BLaER1 (cell line): ENCODE data around the gene NYAP1.

Source experiments
- H3K27ac ChIP-seq: shearing (Covaris generic); formaldehyde crosslinking; 2 replicates; pipeline ENCODE4 v1.8.1; 2022
- H3K27me3 ChIP-seq: shearing (Covaris generic); formaldehyde crosslinking; 2 replicates; pipeline ENCODE4 v1.8.1; 2022
- H3K36me3 ChIP-seq: shearing (Covaris generic); formaldehyde crosslinking; 2 replicates; pipeline ENCODE4 v1.8.1; 2022
- H3K4me1 ChIP-seq: shearing (Covaris generic); formaldehyde crosslinking; 2 replicates; pipeline ENCODE4 v1.8.1; 2022
- H3K4me2 ChIP-seq: shearing (Covaris generic); formaldehyde crosslinking; 2 replicates; pipeline ENCODE4 v1.8.1; 2022
- H3K4me3 ChIP-seq: shearing (Covaris generic); formaldehyde crosslinking; 2 replicates; pipeline ENCODE4 v1.8.1; 2022
- H3K9ac ChIP-seq: shearing (Covaris generic); formaldehyde crosslinking; 2 replicates; pipeline ENCODE4 v1.8.1; 2022
- H3K9me3 ChIP-seq: shearing (Covaris generic); formaldehyde crosslinking; 2 replicates; pipeline ENCODE4 v1.8.1; 2022
- H4K20me1 ChIP-seq: shearing (Covaris generic); formaldehyde crosslinking; 2 replicates; pipeline ENCODE4 v1.8.1; 2022
- Cebpa-rat ChIP-seq: shearing (Covaris generic); IDR thresholded peaks from 2 replicates; pipeline ENCODE4 v1.8.1; 2022

NYAP1 gene

DNA sequence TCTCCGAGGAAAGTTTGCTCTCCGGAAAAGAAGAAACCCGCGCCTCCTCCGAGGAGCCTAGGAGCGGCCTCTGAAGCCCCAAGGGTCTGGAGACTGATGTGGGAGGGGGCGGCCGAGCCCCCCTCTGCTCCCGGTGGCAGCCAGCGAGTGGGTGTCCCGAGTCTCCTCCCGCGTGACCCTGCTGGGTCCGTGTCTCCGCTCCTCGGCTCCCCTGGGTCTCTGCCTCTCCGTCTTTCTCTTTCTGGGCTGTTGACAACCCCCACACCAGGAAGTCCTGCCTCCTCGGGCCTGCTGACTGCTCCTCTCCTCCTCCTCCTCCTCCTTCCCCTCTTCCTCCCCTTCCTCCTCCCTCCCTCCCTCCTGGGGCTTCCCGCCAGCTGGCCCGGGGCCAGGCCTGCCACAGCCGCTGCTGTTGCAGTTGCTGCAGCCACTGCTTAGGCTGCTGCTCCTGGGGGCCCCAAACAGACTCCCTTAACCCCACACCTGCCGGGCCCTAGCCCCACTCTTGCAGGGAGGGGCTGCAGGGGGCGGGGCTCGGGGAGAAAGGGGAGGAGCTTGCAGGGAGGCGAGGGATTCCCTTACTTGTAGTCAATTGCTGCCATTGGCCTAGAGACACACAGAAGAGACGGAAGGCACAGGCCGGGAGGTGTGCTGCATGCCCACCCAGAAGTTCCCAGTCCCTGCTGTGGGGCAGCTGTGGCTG is 4.6 kb upstream of the NYAP1 start, which contains the start of gene TSC22D4:
Gene TSC22D4, minus strand, starts transcription at position 257 of the 703 bp plus-strand sequence. CDS start 1,176 bp downstream, outside the sequence.
- TF ChIP-seq Cebpa-rat = no peak
- H3K4me3 ChIP-seq = peak within 1 kb of the TSS; percentile 92
- H3K4me1 ChIP-seq = peaks cover 71% of the 10 kb centered on the region
- H3K9me3 ChIP-seq = no peaks in the 10 kb centered on the region
- H3K27ac ChIP-seq = peak within 1 kb of the TSS; percentile 95
- peak within 1 kb of the TSS; percentile 97 for H3K9ac ChIP-seq
- peaks cover 37% of the 10 kb centered on the region for H4K20me1 ChIP-seq
- no peaks in the 10 kb centered on the region for H3K27me3 ChIP-seq
- peaks cover 32% of the 10 kb centered on the region for H3K36me3 ChIP-seq
- peak within 1 kb of the TSS; percentile 100 for H3K4me2 ChIP-seq

DNA sequence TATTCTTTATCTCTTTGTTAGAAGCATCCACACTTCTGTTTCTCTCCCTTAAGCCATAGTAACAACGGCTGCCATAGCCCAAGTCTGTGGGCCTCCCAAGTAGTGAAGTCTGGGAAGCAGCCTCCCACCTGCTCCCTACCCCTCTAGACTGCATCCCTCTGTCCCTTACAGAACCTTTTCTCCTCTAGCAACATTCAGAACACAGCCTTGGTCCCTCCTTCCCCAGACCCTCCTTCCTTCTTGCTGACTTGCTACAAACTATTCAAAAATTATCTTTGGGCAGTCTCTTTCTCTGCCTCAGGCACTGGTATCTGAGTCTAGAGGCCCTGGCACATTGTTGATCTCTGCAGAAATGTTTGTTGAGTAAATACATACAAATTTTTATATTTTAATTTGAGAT is 2.3 kb upstream of the NYAP1 start:
- Histone ChIP-seq H3K9me3 (no peaks in the 10 kb centered on the region), H3K27ac (no peak overlapping the region), H3K36me3 (peaks cover 11% of the 10 kb centered on the region; the same call in 1 of the 2 replicates), H3K9ac (no peak overlapping the region), H4K20me1 (peaks cover 13% of the 10 kb centered on the region), H3K4me1 (peaks cover 55% of the 10 kb centered on the region), H3K4me3 (no peak overlapping the region), H3K4me2 (peak overlapping the region; percentile 84), H3K27me3 (no peaks in the 10 kb centered on the region)
- no peak for TF ChIP-seq Cebpa-rat

DNA sequence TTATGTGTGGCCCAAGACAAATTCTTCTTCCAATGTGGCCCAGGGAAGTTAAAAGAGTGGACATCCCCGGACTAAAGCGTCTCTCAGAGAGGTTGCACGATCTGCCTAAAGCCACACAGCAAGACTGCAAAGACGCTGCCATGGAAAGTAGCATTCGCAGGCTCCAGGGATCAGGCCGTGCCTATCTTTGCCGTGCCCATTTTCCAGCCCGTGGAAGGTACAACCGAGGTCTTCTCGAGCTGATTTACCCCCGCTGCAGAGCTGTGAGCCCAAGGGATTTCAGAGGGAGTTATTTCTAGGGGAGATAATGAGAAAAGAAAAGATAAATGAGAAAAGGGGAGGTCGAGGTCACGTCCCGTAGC is 1.0 kb upstream of the NYAP1 start:
- no peak overlapping the region for H3K27ac ChIP-seq
- H4K20me1 ChIP-seq = peaks cover under 1% of the 10 kb centered on the region
- peak overlapping the region; percentile 72 for H3K4me3 ChIP-seq
- peak overlapping the region; percentile 94 for H3K4me2 ChIP-seq
- H3K9me3 ChIP-seq = no peaks in the 10 kb centered on the region
- H3K9ac ChIP-seq = peak overlapping the region; percentile 69; the same call in 1 of the 2 replicates
- TF ChIP-seq Cebpa-rat = no peak
- peaks cover 61% of the 10 kb centered on the region for H3K4me1 ChIP-seq
- no peaks in the 10 kb centered on the region for H3K27me3 ChIP-seq
- H3K36me3 ChIP-seq = no peaks in the 10 kb centered on the region

DNA sequence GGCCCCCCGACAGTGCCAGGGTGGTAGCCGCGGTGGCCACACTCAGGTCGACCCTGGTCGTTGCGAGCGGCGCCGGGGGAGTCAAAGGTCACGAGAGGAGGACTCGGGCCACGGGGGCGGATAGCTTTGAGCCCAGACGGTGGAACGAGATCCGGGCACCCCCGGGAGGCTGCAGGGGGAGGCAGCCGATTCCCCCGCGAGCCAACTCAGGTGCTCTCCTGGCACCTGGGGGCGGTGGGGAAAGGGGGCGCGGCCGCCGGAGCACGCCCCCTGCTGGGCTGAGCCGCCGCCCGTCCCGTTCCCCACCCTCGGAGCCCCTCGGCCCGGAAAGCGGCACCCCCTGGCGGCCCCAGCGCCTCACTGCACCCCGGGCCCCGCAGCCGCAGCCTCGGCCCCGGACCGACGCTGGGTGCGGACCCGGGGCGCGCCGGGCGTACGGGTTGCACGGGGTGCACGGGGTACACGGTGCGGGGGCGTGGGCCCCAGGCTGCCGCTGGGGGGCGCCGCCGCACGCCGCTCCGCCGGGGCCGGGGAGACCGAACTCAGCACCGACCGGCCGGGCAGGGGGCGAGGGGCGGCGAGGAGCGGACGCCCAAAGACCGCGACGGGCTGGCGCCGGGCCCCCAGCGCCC is 521 bp upstream of the NYAP1 start:
- Histone ChIP-seq H3K4me3 (peak overlapping the region; percentile 72), H3K9ac (peak overlapping the region; percentile 69), H4K20me1 (no peaks in the 10 kb centered on the region), H3K27me3 (no peaks in the 10 kb centered on the region), H3K36me3 (no peaks in the 10 kb centered on the region), H3K9me3 (no peaks in the 10 kb centered on the region), H3K27ac (no peak overlapping the region), H3K4me1 (peaks cover 64% of the 10 kb centered on the region), H3K4me2 (peak overlapping the region; percentile 94)
- no peak for TF ChIP-seq Cebpa-rat

DNA sequence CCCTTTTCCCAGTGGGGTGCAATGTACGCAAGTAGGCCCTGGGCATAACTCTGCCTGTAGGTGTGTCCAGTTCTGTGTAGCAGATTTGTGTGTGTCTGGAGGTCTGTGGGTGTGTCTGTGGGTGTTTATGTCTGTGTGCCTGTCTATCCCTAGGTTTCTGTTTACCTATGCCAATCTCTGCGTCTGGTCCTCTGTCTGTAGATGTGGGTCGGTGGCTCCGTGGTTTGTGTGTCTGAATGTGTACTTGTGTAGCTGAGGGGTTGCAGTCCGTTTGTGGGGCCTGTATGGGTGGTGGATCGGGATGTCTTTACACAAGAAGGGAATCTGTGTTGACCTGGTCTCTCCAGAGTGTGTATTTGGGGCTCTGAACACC is 932 bp downstream of the NYAP1 start:
- Histone ChIP-seq H3K36me3 (no peaks in the 10 kb centered on the region), H3K27me3 (no peaks in the 10 kb centered on the region), H3K4me3 (no peak overlapping the region), H3K4me1 (peaks cover 67% of the 10 kb centered on the region), H3K9me3 (no peaks in the 10 kb centered on the region), H3K27ac (no peak overlapping the region), H4K20me1 (no peaks in the 10 kb centered on the region), H3K4me2 (peak overlapping the region; percentile 94; the same call in 1 of the 2 replicates), H3K9ac (no peak overlapping the region)
- no peak for TF ChIP-seq Cebpa-rat

DNA sequence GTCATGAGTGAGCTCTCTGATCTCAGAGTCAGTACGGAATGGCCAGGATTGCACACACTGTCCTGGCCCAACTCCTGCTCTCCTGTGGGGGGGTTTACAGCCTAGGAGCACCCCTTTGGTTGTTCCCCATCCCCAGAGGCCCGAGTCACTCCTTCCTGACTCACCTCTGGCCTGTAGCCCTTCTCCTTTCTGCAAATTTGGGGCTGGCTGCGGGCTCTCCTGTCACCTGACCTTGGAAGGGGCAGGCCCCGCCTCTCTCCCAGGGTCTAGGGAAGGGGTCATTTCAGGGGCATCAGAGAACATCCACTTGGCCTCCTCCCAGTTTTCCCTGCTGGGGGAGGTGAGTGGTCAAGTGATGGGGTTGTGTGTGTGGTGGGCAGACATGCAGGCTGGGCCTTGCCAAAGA is 1.7 kb downstream of the NYAP1 start:
- Histone ChIP-seq H3K27me3 (no peaks in the 10 kb centered on the region), H4K20me1 (no peaks in the 10 kb centered on the region), H3K9me3 (no peaks in the 10 kb centered on the region), H3K4me1 (peaks cover 67% of the 10 kb centered on the region), H3K4me3 (no peak overlapping the region), H3K36me3 (no peaks in the 10 kb centered on the region), H3K27ac (no peak overlapping the region), H3K4me2 (peak overlapping the region; percentile 12; the same call in 1 of the 2 replicates), H3K9ac (no peak overlapping the region)
- TF ChIP-seq Cebpa-rat = no peak

DNA sequence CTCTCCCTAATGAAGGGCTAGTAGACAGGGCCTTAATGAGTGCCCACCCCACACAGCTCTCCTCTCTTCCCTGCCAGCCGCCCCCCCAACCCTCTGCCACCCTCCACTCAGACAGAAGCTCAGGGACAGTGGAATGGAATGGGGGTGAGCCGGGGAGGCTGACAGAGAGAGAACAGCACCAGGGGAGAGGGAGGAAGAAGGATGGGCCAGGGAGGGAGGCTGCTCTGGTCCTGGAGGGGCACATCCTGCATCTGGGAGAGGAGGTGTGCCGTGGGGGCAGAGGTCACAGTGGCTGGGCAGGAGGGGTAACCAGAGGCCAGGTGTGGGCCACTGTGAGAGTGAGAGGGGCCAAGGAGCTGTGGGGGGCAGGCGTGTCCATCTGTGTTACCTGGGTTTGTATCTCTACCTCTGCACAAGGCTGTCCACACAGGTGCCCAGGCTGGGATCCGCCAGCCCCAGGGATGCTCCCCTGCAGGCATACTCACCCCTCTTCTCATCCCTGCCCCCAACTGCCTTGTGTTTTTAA is 2.4 kb downstream of the NYAP1 start:
- Histone ChIP-seq H3K9ac (no peak overlapping the region), H3K27me3 (no peaks in the 10 kb centered on the region), H3K9me3 (no peaks in the 10 kb centered on the region), H3K4me2 (no peak overlapping the region), H3K27ac (no peak overlapping the region), H3K36me3 (no peaks in the 10 kb centered on the region), H3K4me3 (no peak overlapping the region), H3K4me1 (peaks cover 64% of the 10 kb centered on the region), H4K20me1 (no peaks in the 10 kb centered on the region)
- TF ChIP-seq Cebpa-rat = no peak

DNA sequence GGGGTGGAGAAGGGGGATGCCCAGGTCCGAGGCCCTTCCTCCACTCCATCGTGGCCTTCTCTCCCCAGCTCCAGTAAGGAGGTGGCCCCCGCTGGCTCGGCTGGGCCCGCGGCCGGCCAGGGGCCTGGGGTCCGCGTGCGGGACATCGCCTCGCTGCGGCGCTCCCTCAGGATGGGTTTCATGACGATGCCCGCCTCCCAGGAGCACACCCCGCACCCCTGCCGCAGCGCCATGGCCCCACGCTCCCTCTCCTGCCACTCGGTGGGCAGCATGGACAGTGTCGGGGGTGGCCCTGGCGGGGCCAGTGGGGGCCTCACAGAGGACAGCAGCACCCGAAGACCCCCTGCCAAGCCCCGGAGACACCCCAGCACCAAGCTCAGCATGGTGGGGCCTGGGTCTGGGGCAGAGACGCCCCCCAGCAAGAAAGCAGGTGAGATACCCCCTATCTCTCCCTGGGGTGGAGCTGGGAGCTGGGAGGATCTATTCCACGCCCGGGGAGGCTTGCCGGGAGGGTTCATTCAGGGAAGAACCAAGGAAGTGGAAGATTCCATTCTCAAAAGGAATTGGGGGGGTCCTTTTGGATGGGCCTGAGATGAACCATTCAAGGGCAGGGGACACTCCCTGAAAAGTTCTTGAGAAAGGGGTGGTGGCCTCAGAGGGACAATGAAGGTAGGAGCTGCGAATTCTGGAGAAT is 3.2 kb downstream of the NYAP1 start:
- Histone ChIP-seq H3K9me3 (no peaks in the 10 kb centered on the region), H3K27ac (no peak overlapping the region), H3K27me3 (no peaks in the 10 kb centered on the region), H3K9ac (no peak overlapping the region), H3K4me1 (peaks cover 57% of the 10 kb centered on the region), H3K4me2 (peak overlapping the region; percentile 49), H4K20me1 (no peaks in the 10 kb centered on the region), H3K4me3 (no peak overlapping the region), H3K36me3 (no peaks in the 10 kb centered on the region)
- TF ChIP-seq Cebpa-rat = no peak

DNA sequence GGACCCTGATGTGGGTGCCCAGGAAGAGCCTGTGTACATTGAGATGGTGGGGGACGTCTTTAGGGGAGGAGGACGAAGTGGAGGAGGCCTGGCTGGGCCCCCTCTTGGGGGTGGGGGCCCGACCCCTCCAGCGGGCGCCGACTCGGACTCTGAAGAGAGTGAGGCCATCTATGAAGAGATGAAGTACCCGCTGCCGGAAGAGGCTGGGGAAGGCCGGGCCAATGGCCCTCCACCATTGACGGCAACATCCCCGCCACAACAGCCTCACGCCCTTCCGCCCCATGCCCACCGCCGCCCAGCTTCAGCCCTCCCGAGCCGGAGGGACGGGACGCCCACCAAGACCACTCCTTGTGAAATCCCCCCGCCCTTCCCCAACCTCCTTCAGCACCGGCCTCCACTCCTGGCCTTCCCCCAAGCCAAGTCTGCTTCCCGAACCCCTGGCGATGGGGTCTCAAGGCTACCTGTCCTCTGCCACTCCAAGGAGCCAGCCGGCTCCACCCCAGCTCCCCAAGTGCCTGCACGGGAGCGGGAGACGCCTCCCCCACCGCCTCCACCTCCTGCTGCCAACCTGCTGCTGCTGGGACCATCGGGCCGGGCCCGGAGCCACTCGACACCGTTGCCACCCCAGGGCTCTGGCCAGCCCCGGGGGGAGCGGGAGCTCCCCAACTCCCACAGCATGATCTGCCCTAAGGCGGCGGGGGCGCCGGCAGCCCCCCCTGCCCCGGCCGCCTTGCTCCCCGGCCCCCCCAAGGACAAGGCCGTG is 4.8 kb downstream of the NYAP1 start:
- TF ChIP-seq Cebpa-rat = no peak
- H3K9ac ChIP-seq = no peak overlapping the region
- H3K36me3 ChIP-seq = no peaks in the 10 kb centered on the region
- no peak overlapping the region for H3K4me2 ChIP-seq
- no peak overlapping the region for H3K4me3 ChIP-seq
- no peak overlapping the region for H3K27ac ChIP-seq
- no peaks in the 10 kb centered on the region for H4K20me1 ChIP-seq
- peaks cover 9% of the 10 kb centered on the region; the same call in 1 of the 2 replicates for H3K27me3 ChIP-seq
- H3K9me3 ChIP-seq = no peaks in the 10 kb centered on the region
- peaks cover 54% of the 10 kb centered on the region for H3K4me1 ChIP-seq
